ENCODE results near the gene STAB2.

Gene STAB2

GRCh38 chr12:103583008-103583407, 4.1 kb upstream of the STAB2 start:
- DNase-seq: no peak

DNA sequence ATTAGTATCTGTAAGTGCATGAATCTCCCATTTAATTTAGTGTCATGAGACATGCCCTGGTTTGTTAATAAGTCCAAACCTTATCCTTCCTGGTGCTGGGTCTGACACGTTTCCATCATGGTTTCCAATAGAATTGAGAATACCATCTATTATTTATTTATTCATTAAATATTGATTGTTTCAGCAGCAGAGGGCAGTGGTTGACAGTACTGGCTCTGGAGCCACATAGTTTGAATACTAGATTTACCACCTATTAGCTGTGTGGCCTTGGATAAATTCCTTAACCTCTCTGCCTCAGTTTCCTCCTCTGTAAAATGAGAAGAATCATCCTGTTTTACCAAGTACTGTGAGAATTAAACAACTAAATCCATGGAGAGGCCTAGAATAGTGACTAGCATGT, 941 bp upstream of the STAB2 start:
- DNase-seq: no peak

GRCh38 chr12:103588680-103589079, 1.6 kb downstream of the STAB2 start:
- DNase-seq: no peak

- no peak for DNase-seq
Observed at GRCh38 chr12:103589517-103589916, 2.4 kb downstream of the STAB2 start.

DNA sequence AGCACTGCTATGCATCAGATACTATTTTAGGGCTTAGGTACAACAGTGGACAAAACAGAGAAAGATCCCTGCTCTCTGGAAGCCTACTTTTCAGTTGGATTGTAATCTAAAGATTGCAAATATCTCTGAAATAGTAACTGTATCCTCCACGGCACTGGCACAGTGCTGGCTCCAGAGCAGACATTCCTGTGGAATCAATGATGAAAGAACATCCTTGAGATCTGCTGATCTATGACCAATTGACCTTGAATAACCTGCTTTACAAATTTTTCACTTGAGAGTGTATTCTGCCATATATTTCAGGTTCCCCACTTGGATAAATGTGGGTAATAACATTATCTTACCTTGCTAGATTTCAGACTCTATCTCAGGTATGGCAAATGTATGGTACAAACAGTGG, 3.2 kb downstream of the STAB2 start:
- DNase-seq: no peak

GRCh38 chr12:103596981-103597380, 9.9 kb downstream of the STAB2 start:
- no peak for DNase-seq

- no peak for DNase-seq
Observed at GRCh38 chr12:103599274-103599673, 12.2 kb downstream of the STAB2 start.

DNA sequence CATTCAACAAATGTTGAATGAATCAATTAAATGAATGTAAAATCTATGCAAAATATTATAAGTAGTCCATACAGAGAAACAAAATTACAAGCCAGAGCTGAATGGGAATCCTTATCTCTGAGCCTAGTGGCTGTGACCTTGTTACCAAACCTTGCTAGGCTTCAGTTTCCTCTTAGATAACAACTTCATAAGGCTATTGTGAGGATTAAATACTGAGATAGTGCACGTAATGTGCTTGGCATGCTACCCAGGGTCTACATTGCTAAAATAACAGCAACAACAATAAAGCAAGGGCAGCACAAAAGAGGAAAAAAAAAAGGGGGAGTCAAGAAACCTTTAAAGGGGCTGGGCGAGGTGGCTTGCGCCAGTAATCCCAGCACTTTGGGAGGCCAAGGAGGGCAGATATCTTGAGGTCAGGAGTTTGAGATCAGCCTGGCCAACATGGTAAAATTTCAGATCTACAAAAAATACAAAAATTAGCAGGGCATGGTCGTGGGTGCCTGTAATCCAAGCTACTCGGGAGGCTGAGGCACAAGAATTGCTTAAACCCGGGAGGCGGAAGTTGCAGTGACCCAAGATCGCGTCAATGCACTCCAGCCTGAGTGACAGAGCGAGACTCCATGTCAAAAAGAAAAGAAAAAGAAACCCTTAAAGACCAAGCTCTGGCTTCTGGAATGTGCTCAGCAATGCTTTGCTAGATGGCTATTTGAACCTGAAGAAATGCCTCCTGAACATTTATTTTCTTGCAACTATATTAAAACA, 14.1 kb downstream of the STAB2 start:
- no peak for DNase-seq

GRCh38 chr12:103620395-103620794, 33.3 kb downstream of the STAB2 start:
- DNase-seq: no peak

DNA sequence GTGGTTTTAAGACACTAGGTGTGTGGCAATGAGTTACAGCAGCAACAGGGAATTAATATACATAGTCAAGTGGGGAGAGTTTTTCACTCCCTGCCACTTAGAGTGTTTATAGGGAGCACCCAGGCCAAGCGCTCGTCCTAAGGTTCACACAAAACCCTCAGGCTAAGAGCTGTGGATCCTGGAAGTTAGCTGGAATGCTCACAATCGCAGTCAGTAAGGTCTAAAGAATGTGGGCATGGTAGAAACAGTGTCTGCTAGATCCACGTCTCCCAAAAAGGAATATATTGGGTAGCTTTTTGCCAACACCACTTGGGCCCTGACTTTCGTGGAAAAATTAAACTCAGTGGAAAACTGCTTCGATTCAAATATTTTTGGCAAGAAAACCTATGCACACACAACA, 36.6 kb downstream of the STAB2 start:
- DNase-seq: no peak

GRCh38 chr12:103626498-103626897, 39.4 kb downstream of the STAB2 start:
- peak; percentile 78 for DNase-seq

GRCh38 chr12:103627189-103627855, 40.2 kb downstream of the STAB2 start:
- no peak for DNase-seq

DNA sequence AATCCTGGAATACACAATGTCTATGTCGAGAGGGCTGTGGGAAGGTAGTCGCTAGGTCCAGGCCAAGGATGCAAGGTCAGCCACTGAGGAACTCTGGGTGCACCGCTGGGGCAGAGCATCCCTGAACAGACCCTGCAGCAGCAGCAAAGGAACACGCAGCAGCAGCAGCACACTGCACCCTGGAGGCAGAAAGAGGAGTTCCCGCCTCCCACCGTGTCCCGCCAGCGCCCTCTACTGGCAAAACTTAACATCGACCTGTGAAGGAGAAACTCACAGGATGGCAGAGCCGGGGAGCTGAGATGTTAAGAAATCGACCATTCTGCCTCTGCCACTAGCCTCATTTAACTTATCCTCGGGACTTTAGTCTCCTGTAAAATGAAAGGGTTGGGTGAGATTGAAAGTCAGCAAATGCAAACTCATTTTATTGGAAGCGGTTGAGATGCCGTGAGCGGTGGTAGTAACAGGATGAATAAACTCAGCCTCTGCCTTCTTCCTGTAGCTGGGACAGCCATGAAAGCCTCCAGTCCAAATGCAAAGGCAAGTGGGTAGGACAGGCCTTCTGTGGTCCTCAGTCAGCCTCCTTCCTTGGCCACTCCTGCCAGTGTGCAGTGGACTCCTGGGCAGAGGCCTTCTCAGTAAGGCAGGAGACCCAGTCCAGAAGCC, 45.6 kb downstream of the STAB2 start:
- DNase-seq: no peak

DNA sequence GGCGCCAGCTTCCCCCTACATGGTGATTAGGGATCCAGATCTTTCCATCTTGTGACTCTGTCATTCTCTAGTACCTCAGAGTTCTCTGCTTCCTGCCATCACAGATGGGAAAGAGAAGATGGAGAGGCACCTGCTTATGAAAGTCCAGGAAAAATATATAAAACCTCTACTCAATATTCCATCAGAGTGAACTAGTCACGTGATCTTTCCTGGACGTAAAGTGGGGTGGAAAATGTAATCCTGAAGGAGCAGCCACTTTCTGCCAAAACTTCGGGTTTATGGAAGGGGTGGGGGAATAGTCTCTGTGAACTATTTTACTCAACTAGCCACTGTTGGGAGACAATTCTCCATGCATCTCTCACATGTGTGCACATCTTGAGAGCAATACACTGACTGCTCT, 47.7 kb downstream of the STAB2 start:
- no peak for DNase-seq

GRCh38 chr12:103635419-103635818, 48.3 kb downstream of the STAB2 start:
- no peak for DNase-seq

GRCh38 chr12:103637021-103637420, 49.9 kb downstream of the STAB2 start:
- no peak for DNase-seq

GRCh38 chr12:103637429-103637828, 50.4 kb downstream of the STAB2 start:
- DNase-seq: no peak

DNA sequence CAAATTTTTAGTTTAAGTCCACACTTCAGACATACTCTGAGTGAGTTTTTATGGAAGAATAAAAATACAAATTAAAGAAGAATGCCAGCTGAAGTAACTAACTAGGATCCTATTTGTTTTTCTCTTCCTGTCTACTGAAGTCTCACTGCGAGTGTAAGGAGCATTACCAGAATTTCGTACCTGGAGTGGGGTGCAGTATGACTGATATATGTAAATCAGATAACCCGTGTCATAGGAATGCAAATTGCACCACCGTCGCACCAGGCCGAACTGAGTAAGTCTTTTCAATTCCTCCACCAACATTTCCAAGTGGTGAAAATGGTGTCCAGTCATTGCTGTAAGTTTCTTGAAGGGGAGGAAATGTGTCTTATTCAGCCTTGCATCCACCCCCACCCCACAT, 52.9 kb downstream of the STAB2 start:
- DNase-seq: no peak

GRCh38 chr12:103640410-103640809, 53.3 kb downstream of the STAB2 start:
- no peak for DNase-seq

DNA sequence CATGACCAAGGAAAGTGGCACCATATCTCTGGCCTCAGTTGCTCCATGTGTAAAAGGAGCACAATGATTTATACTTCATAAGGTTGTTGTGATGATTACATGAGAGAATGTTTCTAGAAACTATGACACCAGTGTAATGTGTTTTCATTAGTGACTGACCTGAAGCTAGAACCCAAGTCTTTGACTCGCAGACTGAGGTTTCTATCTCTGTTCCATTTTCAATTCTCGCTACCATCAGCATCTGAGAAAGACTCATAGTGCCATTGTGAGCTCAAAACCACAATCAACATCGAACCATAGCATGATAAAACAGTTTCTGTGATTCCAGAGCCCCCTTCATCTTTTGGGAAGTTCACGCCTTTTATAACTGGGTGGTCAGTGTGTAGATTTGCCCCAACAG, 53.8 kb downstream of the STAB2 start:
- no peak for DNase-seq

- no peak for DNase-seq
Observed at GRCh38 chr12:103642240-103642864, 55.3 kb downstream of the STAB2 start.

- no peak for DNase-seq
Observed at GRCh38 chr12:103645202-103645601, 58.1 kb downstream of the STAB2 start.

- no peak for DNase-seq
Observed at GRCh38 chr12:103647267-103647666, 60.2 kb downstream of the STAB2 start.

- DNase-seq: no peak
Observed at GRCh38 chr12:103652808-103653207, 65.7 kb downstream of the STAB2 start.

Data from COR-L47 (cell line).